Stimulated activated memory B cell treated with anti-CD40 and anti-IgM and Interleukin-4, amounts not matched to agents 10 μg/mL and 1 μg/mL and 100 μg/mL, for 72 hours (primary cell): ENCODE results near the gene AQP12A.
A peak's percentile ranks its signal among the peaks of the same experiment; 100 is the strongest.
"Not testable (repeated sequence)": the region's sequence is repeated elsewhere in the genome, so short reads cannot be mapped to it uniquely, and the experiment has no call there.

Experiments used
- ATAC-seq: fragments of 150-1000 bp; cut with Tn5 transposase; 2 replicates; pipeline ENCODE4 v1.10.0; 2021
- H3K27ac Mint-ChIP-seq: one replicate; pipeline ENCODE4 v1.8.0; 2022; ENCODE audit warnings: mild to moderate bottlenecking, mixed read lengths
- H3K27me3 Mint-ChIP-seq: one replicate; pipeline ENCODE4 v1.8.0; 2022; ENCODE audit warnings: mixed read lengths
- H3K36me3 Mint-ChIP-seq: one replicate; pipeline ENCODE4 v1.8.0; 2022; ENCODE audit warnings: mixed read lengths
- H3K4me1 Mint-ChIP-seq: one replicate; pipeline ENCODE4 v1.8.0; 2022; ENCODE audit warnings: mixed read lengths
- H3K4me3 Mint-ChIP-seq: one replicate; pipeline ENCODE4 v1.8.0; 2022; ENCODE audit warnings: mild to moderate bottlenecking, moderate library complexity, mixed read lengths
- H3K9me3 Mint-ChIP-seq: one replicate; pipeline ENCODE4 v1.8.0; 2022; ENCODE audit warnings: mixed read lengths

AQP12A gene

GRCh38 chr2:240675345-240675744 is 16.3 kb upstream of the AQP12A start:
- ATAC-seq: not testable (repeated sequence)

GRCh38 chr2:240678043-240678442 is 13.6 kb upstream of the AQP12A start:
- ATAC-seq, H3K4me3 Mint-ChIP-seq, H3K9me3 Mint-ChIP-seq, H3K27ac Mint-ChIP-seq, H3K36me3 Mint-ChIP-seq, H3K4me1 Mint-ChIP-seq: not testable (repeated sequence)
- peaks cover 11% of the 10 kb centered on the region for H3K27me3 Mint-ChIP-seq

More at GRCh38 chr2:240675345-240675744, 16.3 kb upstream of the AQP12A start:
- not testable (repeated sequence) for H3K27ac Mint-ChIP-seq, H3K36me3 Mint-ChIP-seq, H3K9me3 Mint-ChIP-seq, H3K4me1 Mint-ChIP-seq, H3K4me3 Mint-ChIP-seq
- peaks cover 10% of the 10 kb centered on the region for H3K27me3 Mint-ChIP-seq

- not testable (repeated sequence) for H3K9me3 Mint-ChIP-seq, H3K36me3 Mint-ChIP-seq, H3K4me1 Mint-ChIP-seq, H3K4me3 Mint-ChIP-seq, ATAC-seq, H3K27ac Mint-ChIP-seq
- peaks cover 20% of the 10 kb centered on the region for H3K27me3 Mint-ChIP-seq
These were observed 12.8 kb upstream of the AQP12A start for GRCh38 chr2:240678909-240679308.

GRCh38 chr2:240680185-240680584 is 11.5 kb upstream of the AQP12A start:
- not testable (repeated sequence) for H3K36me3 Mint-ChIP-seq, H3K4me3 Mint-ChIP-seq, H3K27ac Mint-ChIP-seq, H3K9me3 Mint-ChIP-seq, H3K4me1 Mint-ChIP-seq
- peak; percentile 3 for ATAC-seq
- H3K27me3 Mint-ChIP-seq: peaks cover 17% of the 10 kb centered on the region

GRCh38 chr2:240682431-240683224 is 9.0 kb upstream of the AQP12A start, which contains the start of gene AQP12B:
TSS of gene AQP12B (minus strand) at chr2:240682885. CDS start at chr2:240682837, 48 bp downstream.
- H3K4me3 Mint-ChIP-seq: not testable (repeated sequence)

GRCh38 chr2:240683329-240683979 is 8.2 kb upstream of the AQP12A start:
- not testable (repeated sequence) for H3K4me3 Mint-ChIP-seq, H3K9me3 Mint-ChIP-seq, H3K4me1 Mint-ChIP-seq, H3K36me3 Mint-ChIP-seq, H3K27ac Mint-ChIP-seq
- peaks cover 17% of the 10 kb centered on the region for H3K27me3 Mint-ChIP-seq
- ATAC-seq: peak; percentile 4

More at GRCh38 chr2:240682431-240683224, 9.0 kb upstream of the AQP12A start, which contains the start of gene AQP12B:
- not testable (repeated sequence) for H3K36me3 Mint-ChIP-seq, H3K4me1 Mint-ChIP-seq, ATAC-seq, H3K27ac Mint-ChIP-seq, H3K9me3 Mint-ChIP-seq
- H3K27me3 Mint-ChIP-seq: peaks cover 17% of the 10 kb centered on the region

- H3K27ac Mint-ChIP-seq, H3K4me3 Mint-ChIP-seq, H3K36me3 Mint-ChIP-seq, H3K9me3 Mint-ChIP-seq, H3K4me1 Mint-ChIP-seq: not testable (repeated sequence)
- peaks cover 17% of the 10 kb centered on the region for H3K27me3 Mint-ChIP-seq
- ATAC-seq: peak; percentile 11
These were observed 7.5 kb upstream of the AQP12A start for GRCh38 chr2:240683980-240684728.

GRCh38 chr2:240685771-240686371 is 5.8 kb upstream of the AQP12A start:
- H3K27ac Mint-ChIP-seq: no peak overlapping the region
- no peak overlapping the region for H3K4me3 Mint-ChIP-seq
- H3K4me1 Mint-ChIP-seq: peaks cover 14% of the 10 kb centered on the region
- no peak for ATAC-seq
- no peaks in the 10 kb centered on the region for H3K9me3 Mint-ChIP-seq
- no peaks in the 10 kb centered on the region for H3K36me3 Mint-ChIP-seq
- H3K27me3 Mint-ChIP-seq: peaks cover 25% of the 10 kb centered on the region

GRCh38 chr2:240686460-240686859 is 5.2 kb upstream of the AQP12A start:
- Mint-ChIP-seq H3K27me3 (peaks cover 25% of the 10 kb centered on the region), H3K36me3 (no peaks in the 10 kb centered on the region), H3K27ac (no peak overlapping the region), H3K4me3 (no peak overlapping the region), H3K9me3 (no peaks in the 10 kb centered on the region), H3K4me1 (peaks cover 14% of the 10 kb centered on the region)
- no peak for ATAC-seq

GRCh38 chr2:240687045-240687740 is 4.5 kb upstream of the AQP12A start:
- peaks cover 14% of the 10 kb centered on the region for H3K4me1 Mint-ChIP-seq
- no peak overlapping the region for H3K27ac Mint-ChIP-seq
- no peak overlapping the region for H3K4me3 Mint-ChIP-seq
- H3K27me3 Mint-ChIP-seq: peaks cover 25% of the 10 kb centered on the region
- H3K9me3 Mint-ChIP-seq: no peaks in the 10 kb centered on the region
- H3K36me3 Mint-ChIP-seq: no peaks in the 10 kb centered on the region
- no peak for ATAC-seq

GRCh38 chr2:240687741-240688552 is 3.7 kb upstream of the AQP12A start:
- peaks cover 14% of the 10 kb centered on the region for H3K4me1 Mint-ChIP-seq
- no peak overlapping the region for H3K27ac Mint-ChIP-seq

GRCh38 chr2:240688553-240688919 is 3.1 kb upstream of the AQP12A start:
- Mint-ChIP-seq H3K9me3 (no peaks in the 10 kb centered on the region), H3K27me3 (peaks cover 19% of the 10 kb centered on the region), H3K4me1 (peaks cover 10% of the 10 kb centered on the region), H3K4me3 (no peak overlapping the region), H3K27ac (no peak overlapping the region), H3K36me3 (no peaks in the 10 kb centered on the region)
- no peak for ATAC-seq

More at GRCh38 chr2:240687741-240688552, 3.7 kb upstream of the AQP12A start:
- H3K27me3 Mint-ChIP-seq: peaks cover 25% of the 10 kb centered on the region
- no peak for ATAC-seq
- no peaks in the 10 kb centered on the region for H3K9me3 Mint-ChIP-seq
- no peaks in the 10 kb centered on the region for H3K36me3 Mint-ChIP-seq
- no peak overlapping the region for H3K4me3 Mint-ChIP-seq

- Mint-ChIP-seq H3K4me1 (peaks cover 4% of the 10 kb centered on the region), H3K27me3 (peaks cover 8% of the 10 kb centered on the region), H3K27ac (no peak overlapping the region), H3K36me3 (no peaks in the 10 kb centered on the region), H3K4me3 (no peak overlapping the region), H3K9me3 (no peaks in the 10 kb centered on the region)
- no peak for ATAC-seq
These were observed 1.7 kb upstream of the AQP12A start for GRCh38 chr2:240689975-240690374.
